Cardiac muscle cell (in vitro differentiated cells and primary cell): Measurements from ENCODE around the gene EPHA6. TPM values are rescaled to one million over a fixed set of nuclear protein-coding genes. Genes with fewer than 3 reads are reported as not detected.

Experiments used
- DNase-seq, 2 donors: peaks; one replicate each; pipeline versions ENCODE4 v3.0.0 to v3.0.0-alpha.2; 2010 to 2017; ENCODE audit warnings: low read depth in 1 of 2, low spot score in 1 of 2
- H3K27ac ChIP-seq: fragments of 200-600 bp; sonication (generic); 2 replicates; pipeline ENCODE4 v1.5.1; 2016
- H3K27me3 ChIP-seq: fragments of 200-600 bp; sonication (generic); 2 replicates; pipeline ENCODE4 v1.6.0; 2016; ENCODE audit warnings: control low read depth
- H3K36me3 ChIP-seq: fragments of 200-600 bp; sonication (generic); 2 replicates; pipeline ENCODE4 v1.5.1; 2016; ENCODE audit warnings: control low read depth
- H3K4me1 ChIP-seq: fragments of 200-600 bp; sonication (generic); 2 replicates; pipeline ENCODE4 v1.8.1; 2017; ENCODE audit warnings: low read depth, mild to moderate bottlenecking, mixed run types
- H3K4me3 ChIP-seq: fragments of 200-600 bp; sonication (generic); 2 replicates; pipeline ENCODE4 v1.5.1; 2016; ENCODE audit warnings: mild to moderate bottlenecking
- H3K9me3 ChIP-seq: fragments of 200-600 bp; sonication (generic); 2 replicates; pipeline ENCODE4 v1.5.1; 2017; ENCODE audit warnings: low read depth, mild to moderate bottlenecking, control low read depth
- CTCF ChIP-seq: IDR thresholded peaks from 2 replicates; pipeline ENCODE4 v1.5.1; 2012; ENCODE audit warnings: low read depth, mild to moderate bottlenecking, low read length
- polyA plus RNA-seq: library from polyadenylated mRNA; unstranded; fragments of >200 nt; fragmentation: Nextera tagmentation; extraction: Ambion mirVana; gene quantifications from 2 replicates; pipeline ENCODE4 v1.2.1, GENCODE V29; 2016
- total RNA-seq: library from RNA; depleted of rRNA; stranded (reverse); fragments of >200 nt; gene quantifications from 2 replicates; pipeline ENCODE4 v1.2.3, GENCODE V29; 2016

EPHA6 gene
- total and polyA plus RNA-seq, 2 experiments from 2014 or later = 0.15 TPM; not detected in 1

GRCh38 chr3:97658668-97659285, 844.4 kb downstream of the EPHA6 start:
- no peaks in the 10 kb centered on the region for H3K9me3 ChIP-seq
- no peaks in the 10 kb centered on the region for H3K4me1 ChIP-seq
- TF ChIP-seq CTCF = peak; percentile 54
- no peaks in the 10 kb centered on the region for H3K27me3 ChIP-seq
- H3K36me3 ChIP-seq = no peaks in the 10 kb centered on the region
- no peak overlapping the region for H3K27ac ChIP-seq
- no peak overlapping the region for H3K4me3 ChIP-seq
- DNase-seq = peak; percentile 19 to 56

- no peak overlapping the region for H3K27ac ChIP-seq
- no peak for DNase-seq
- H3K27me3 ChIP-seq = no peaks in the 10 kb centered on the region
These were observed 847.9 kb downstream of the EPHA6 start for GRCh38 chr3:97662264-97662663.

GRCh38 chr3:97662762-97663161, 848.4 kb downstream of the EPHA6 start:
- Histone ChIP-seq H3K27me3 (no peaks in the 10 kb centered on the region), H3K4me3 (no peak overlapping the region), H3K27ac (no peak overlapping the region), H3K4me1 (no peaks in the 10 kb centered on the region), H3K36me3 (no peaks in the 10 kb centered on the region), H3K9me3 (no peaks in the 10 kb centered on the region)
- DNase-seq = no peak
- TF ChIP-seq CTCF = no peak

More at GRCh38 chr3:97662264-97662663, 847.9 kb downstream of the EPHA6 start:
- no peaks in the 10 kb centered on the region for H3K9me3 ChIP-seq
- H3K4me3 ChIP-seq = no peak overlapping the region
- H3K36me3 ChIP-seq = no peaks in the 10 kb centered on the region
- no peak for TF ChIP-seq CTCF
- H3K4me1 ChIP-seq = no peaks in the 10 kb centered on the region

- Histone ChIP-seq H3K27ac (no peak overlapping the region), H3K9me3 (no peaks in the 10 kb centered on the region), H3K4me3 (no peak overlapping the region), H3K4me1 (no peaks in the 10 kb centered on the region), H3K27me3 (no peaks in the 10 kb centered on the region), H3K36me3 (no peaks in the 10 kb centered on the region)
- no peak for DNase-seq
- TF ChIP-seq CTCF = no peak
These were observed 851.5 kb downstream of the EPHA6 start for GRCh38 chr3:97665896-97666295.

- DNase-seq = no peak
- Histone ChIP-seq H3K27ac (no peak overlapping the region), H3K4me3 (no peak overlapping the region), H3K9me3 (no peaks in the 10 kb centered on the region), H3K36me3 (no peaks in the 10 kb centered on the region), H3K27me3 (no peaks in the 10 kb centered on the region), H3K4me1 (no peaks in the 10 kb centered on the region)
- TF ChIP-seq CTCF = no peak
These were observed 856.6 kb downstream of the EPHA6 start for GRCh38 chr3:97670952-97671351.
